Liver (tissue), 9 donors: ENCODE data around the gene MPP7. TPM values are rescaled to one million over a fixed set of nuclear protein-coding genes. Genes with fewer than 3 reads are reported as not detected.

Experiments used
- DNase-seq: peaks from one replicate; pipeline ENCODE4 v3.0.0-alpha.2; 2017; ENCODE audit warnings: low spot score
- H3K27ac ChIP-seq, 2 donors: one replicate each; pipeline ENCODE4 v1.7.0; 2013; ENCODE audit warnings: inconsistent platforms in 2 of 2, low read length in 2 of 2, control low read depth in 1 of 2, low read depth in 1 of 2, mild to moderate bottlenecking in 1 of 2
- H3K27me3 ChIP-seq, 4 donors: one replicate each; pipeline versions ENCODE4 v1.6.1 to v1.7.0; 2013; ENCODE audit warnings: low read length in 3 of 4, inconsistent platforms in 1 of 4, mild to moderate bottlenecking in 1 of 4, moderate library complexity in 1 of 4; ENCODE audit not compliant: control insufficient read depth in 4 of 4, insufficient read depth in 4 of 4
- H3K36me3 ChIP-seq, 4 donors: one replicate each; pipeline versions ENCODE4 v1.6.1 to v1.7.0; 2013; ENCODE audit warnings: low read length in 3 of 4, mild to moderate bottlenecking in 3 of 4, low read depth in 1 of 4, moderate library complexity in 1 of 4; ENCODE audit not compliant: control insufficient read depth in 4 of 4, insufficient read depth in 3 of 4
- H3K4me1 ChIP-seq, 4 donors: one replicate each; pipeline versions ENCODE4 v1.6.1 to v1.7.0; 2013; ENCODE audit warnings: low read length in 3 of 4, mild to moderate bottlenecking in 3 of 4, moderate library complexity in 1 of 4; ENCODE audit not compliant: control insufficient read depth in 4 of 4, insufficient read depth in 4 of 4
- H3K4me3 ChIP-seq, 3 donors: one replicate each; pipeline versions ENCODE4 v1.6.1 to v1.7.0; 2013; ENCODE audit warnings: low read length in 3 of 3, control low read depth in 1 of 3, low read depth in 1 of 3, mild to moderate bottlenecking in 1 of 3
- H3K9ac ChIP-seq, 2 donors: one replicate each; pipeline ENCODE4 v1.7.0; 2013; ENCODE audit warnings: low read length in 2 of 2, mild to moderate bottlenecking in 2 of 2, moderate library complexity in 2 of 2, control low read depth in 1 of 2, low read depth in 1 of 2
- H3K9me3 ChIP-seq, 4 donors: one replicate each; pipeline versions ENCODE4 v1.6.1 to v1.7.0; 2013; ENCODE audit warnings: low read length in 3 of 4; ENCODE audit not compliant: control insufficient read depth in 4 of 4
- ATF3 ChIP-seq: IDR thresholded peaks from 2 replicates; pipeline ENCODE4 v1.6.1; 2016; ENCODE audit warnings: antibody characterized with exemption
- CTCF ChIP-seq: fragments of 150-350 bp; IDR thresholded peaks from 2 replicates; pipeline ENCODE4 v1.5.1; 2017; ENCODE audit warnings: improper control_type of control experiment, low read depth, low read length; ENCODE audit not compliant: missing input control
- EGR1 ChIP-seq, 2 donors: IDR thresholded peaks; 2 replicates each; pipeline ENCODE4 v1.6.1; 2016 to 2018; ENCODE audit warnings: antibody characterized with exemption in 2 of 2, low read depth in 2 of 2
- FOXA1 ChIP-seq: IDR thresholded peaks from 2 replicates; pipeline ENCODE4 v1.6.1; 2016; ENCODE audit warnings: antibody characterized with exemption
- FOXA2 ChIP-seq: IDR thresholded peaks from 2 replicates; pipeline ENCODE4 v1.6.1; 2016; ENCODE audit warnings: antibody characterized with exemption
- GABPA ChIP-seq, 2 donors: IDR thresholded peaks in 1 of 2; conservative IDR thresholded peaks in 1 of 2; 2 replicates each; pipeline ENCODE4 v1.6.1; 2016; ENCODE audit warnings: antibody characterized with exemption in 2 of 2, mild to moderate bottlenecking in 1 of 2, moderate library complexity in 1 of 2
- HNF4A ChIP-seq, 2 donors: conservative IDR thresholded peaks; 2 replicates each; pipeline ENCODE4 v1.6.1; 2016; ENCODE audit warnings: antibody characterized with exemption in 2 of 2, mild to moderate bottlenecking in 2 of 2
- HNF4G ChIP-seq: IDR thresholded peaks from 2 replicates; pipeline ENCODE4 v1.6.1; 2016; ENCODE audit warnings: antibody characterized with exemption
- JUND ChIP-seq, 2 donors: IDR thresholded peaks; 2 replicates each; pipeline ENCODE4 v1.6.1; 2016; ENCODE audit warnings: antibody characterized with exemption in 2 of 2
- MAX ChIP-seq: IDR thresholded peaks from 2 replicates; pipeline ENCODE4 v1.6.1; 2016; ENCODE audit warnings: antibody characterized with exemption
- NR2F2 ChIP-seq: IDR thresholded peaks from 2 replicates; pipeline ENCODE4 v1.6.1; 2016; ENCODE audit warnings: antibody characterized with exemption
- RAD21 ChIP-seq, 2 donors: IDR thresholded peaks; 2 replicates each; pipeline ENCODE4 v1.6.1; 2016; ENCODE audit warnings: antibody characterized with exemption in 2 of 2, mild to moderate bottlenecking in 2 of 2
- REST ChIP-seq: IDR thresholded peaks from 2 replicates; pipeline ENCODE4 v1.6.1; 2016; ENCODE audit warnings: antibody characterized with exemption, mild to moderate bottlenecking
- RXRA ChIP-seq, 2 donors: IDR thresholded peaks; 2 replicates each; pipeline ENCODE4 v1.6.1; 2017 to 2018; ENCODE audit warnings: antibody characterized with exemption in 2 of 2, mild to moderate bottlenecking in 1 of 2
- SP1 ChIP-seq: IDR thresholded peaks from 2 replicates; pipeline ENCODE4 v1.6.1; 2018; ENCODE audit warnings: antibody characterized with exemption, mild to moderate bottlenecking
- TAF1 ChIP-seq: conservative IDR thresholded peaks from 2 replicates; pipeline ENCODE4 v1.6.1; 2016; ENCODE audit warnings: antibody characterized with exemption, mild to moderate bottlenecking
- YY1 ChIP-seq: IDR thresholded peaks from 2 replicates; pipeline ENCODE4 v1.6.1; 2016; ENCODE audit warnings: antibody characterized with exemption, mild to moderate bottlenecking
- WGBS: extraction: QIAGEN DNeasy Blood & Tissue Kit; methylation state at CpG from one replicate; pipeline ENCODE4 v1.1.7; 2013; 5-methylcytosine and 5-hydroxymethylcytosine counted together
- polyA plus RNA-seq, 2 donors: library from polyadenylated mRNA; stranded (reverse) in 1 of 2; unstranded in 1 of 2; fragments of 200-250 nt in 1 of 2; fragments of >200 nt in 1 of 2; fragmentation: Nextera tagmentation in 1 of 2; extraction: Ambion mirVana in 1 of 2; gene quantifications; one replicate each; pipeline versions ENCODE4 v1.2.1 to v1.2.3, GENCODE V29; 2013 to 2015
- total RNA-seq, 2 donors: library from RNA; depleted of rRNA; stranded (reverse); fragments of >200 nt; gene quantifications; one replicate each; pipeline ENCODE4 v1.2.3, GENCODE V29; 2014
- TF ChIP-seq, protein P1 (sequence below): IDR thresholded peaks from 2 replicates; pipeline ENCODE4 v1.6.1; 2016; ENCODE audit warnings: antibody characterized with exemption
- donor health status: healthy.
- donor health status: healthy.
- donor health status: healthy.
- donor health status: healthy.
- donor health status: healthy.

MPP7 gene
- total and polyA plus RNA-seq, 4 donors, result 0.69 to 3.8 (median 2.5) TPM

DNA sequence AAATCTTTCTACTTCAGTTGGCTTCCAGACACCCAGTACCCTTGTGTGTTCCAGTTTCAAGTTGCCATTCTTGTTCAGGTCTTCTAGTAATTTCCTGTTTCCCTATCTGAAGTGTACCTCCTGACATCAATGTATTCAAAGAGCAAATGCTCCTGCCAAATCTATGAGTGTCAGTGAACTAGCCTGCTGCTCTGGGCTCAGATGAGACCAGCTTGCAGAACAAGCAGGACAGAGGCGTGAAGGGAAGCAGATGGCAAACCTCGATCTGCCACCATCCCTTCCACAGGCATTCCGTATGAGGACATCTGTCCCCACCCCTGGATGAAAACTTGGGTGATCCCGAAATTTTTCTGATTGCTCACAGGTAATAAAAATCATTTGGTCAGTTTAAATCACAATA is 4.4 kb upstream of the MPP7 start:
- Histone ChIP-seq H3K36me3 (no peaks in the 10 kb centered on the region), H3K4me1 (peaks cover 0 to 10% (median 3%) of the 10 kb centered on the region in 4 donors), H3K27me3 (no peaks in the 10 kb centered on the region), H3K4me3 (no peak overlapping the region), H3K9me3 (no peaks in the 10 kb centered on the region), H3K9ac (no peak overlapping the region), H3K27ac (no peak overlapping the region)
- WGBS, result 80% methylated on average over 4 of the region's 4 CpGs
- DNase-seq, result no peak
- TF ChIP-seq JUND (IDR thresholded peaks at IDR 0.05) (no peak), HNF4G (no peak), FOXA2 (no peak), REST (no peak), FOXA1 (no peak), SP1 (no peak), MAX (no peak), YY1 (no peak), ATF3 (no peak), GABPA (IDR thresholded peaks at IDR 0.05 in 1 of 2, conservative IDR thresholded peaks at IDR 0.05 in 1 of 2) (no peak), TAF1 (no peak)
- TF ChIP-seq, protein P1, sequence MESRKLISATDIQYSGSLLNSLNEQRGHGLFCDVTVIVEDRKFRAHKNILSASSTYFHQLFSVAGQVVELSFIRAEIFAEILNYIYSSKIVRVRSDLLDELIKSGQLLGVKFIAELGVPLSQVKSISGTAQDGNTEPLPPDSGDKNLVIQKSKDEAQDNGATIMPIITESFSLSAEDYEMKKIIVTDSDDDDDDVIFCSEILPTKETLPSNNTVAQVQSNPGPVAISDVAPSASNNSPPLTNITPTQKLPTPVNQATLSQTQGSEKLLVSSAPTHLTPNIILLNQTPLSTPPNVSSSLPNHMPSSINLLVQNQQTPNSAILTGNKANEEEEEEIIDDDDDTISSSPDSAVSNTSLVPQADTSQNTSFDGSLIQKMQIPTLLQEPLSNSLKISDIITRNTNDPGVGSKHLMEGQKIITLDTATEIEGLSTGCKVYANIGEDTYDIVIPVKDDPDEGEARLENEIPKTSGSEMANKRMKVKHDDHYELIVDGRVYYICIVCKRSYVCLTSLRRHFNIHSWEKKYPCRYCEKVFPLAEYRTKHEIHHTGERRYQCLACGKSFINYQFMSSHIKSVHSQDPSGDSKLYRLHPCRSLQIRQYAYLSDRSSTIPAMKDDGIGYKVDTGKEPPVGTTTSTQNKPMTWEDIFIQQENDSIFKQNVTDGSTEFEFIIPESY, result no peak

GRCh38 chr10:28305553-28305952 is 2.7 kb upstream of the MPP7 start:
- Histone ChIP-seq H3K36me3 (no peaks in the 10 kb centered on the region), H3K4me3 (no peak overlapping the region), H3K4me1 (peaks cover 0 to 17% (median 8%) of the 10 kb centered on the region in 4 donors), H3K9me3 (no peaks in the 10 kb centered on the region), H3K27me3 (no peaks in the 10 kb centered on the region), H3K9ac (no peak overlapping the region), H3K27ac (no peak overlapping the region)
- no peak for DNase-seq
- WGBS, result 89% methylated on average over 2 of the region's 2 CpGs
- TF ChIP-seq TAF1 (no peak), YY1 (no peak), REST (no peak), GABPA (IDR thresholded peaks at IDR 0.05 in 1 of 2, conservative IDR thresholded peaks at IDR 0.05 in 1 of 2) (no peak), SP1 (no peak), JUND (IDR thresholded peaks at IDR 0.05) (no peak), CTCF (no peak), EGR1 (IDR thresholded peaks at IDR 0.05; ENCODE audit: low read depth in 2 of 2) (no peak), HNF4A (conservative IDR thresholded peaks at IDR 0.05) (no peak), FOXA1 (no peak), FOXA2 (no peak), RAD21 (IDR thresholded peaks at IDR 0.05) (no peak), RXRA (IDR thresholded peaks at IDR 0.05) (no peak), HNF4G (no peak), MAX (no peak), ATF3 (no peak), NR2F2 (no peak)
